GM19023 (cell line): ENCODE measurements around the gene SLC25A18.

ENCODE experiments used
- ATAC-seq: cut with Tn5 transposase; IDR thresholded peaks from one replicate; pipeline ENCODE4 v1.9.1; 2021; ENCODE audit warnings: mild to moderate bottlenecking, moderate library complexity; ENCODE audit not compliant: unreplicated experiment

SLC25A18 gene

GRCh38 chr22:17569971-17570511 is 6.7 kb downstream of the SLC25A18 start:
- ATAC-seq: no peak

- no peak for ATAC-seq
Observed at GRCh38 chr22:17570851-17571631, 7.7 kb downstream of the SLC25A18 start.

GRCh38 chr22:17575151-17575550 is 11.9 kb downstream of the SLC25A18 start:
- ATAC-seq: no peak

GRCh38 chr22:17575681-17576080 is 12.4 kb downstream of the SLC25A18 start:
- no peak for ATAC-seq

- no peak for ATAC-seq
Observed at GRCh38 chr22:17576470-17576869, 13.2 kb downstream of the SLC25A18 start.

GRCh38 chr22:17578136-17578754 is 14.9 kb downstream of the SLC25A18 start:
- no peak for ATAC-seq

- ATAC-seq: no peak
Observed at GRCh38 chr22:17579535-17579981, 16.3 kb downstream of the SLC25A18 start.

- no peak for ATAC-seq
Observed at GRCh38 chr22:17580441-17581031, 17.2 kb downstream of the SLC25A18 start.

- no peak for ATAC-seq
Observed at GRCh38 chr22:17581056-17581455, 17.8 kb downstream of the SLC25A18 start.

- ATAC-seq: no peak
Observed at GRCh38 chr22:17581631-17582030, 18.3 kb downstream of the SLC25A18 start.

GRCh38 chr22:17583151-17583550 is 19.9 kb downstream of the SLC25A18 start:
- no peak for ATAC-seq

- ATAC-seq: no peak
Observed at GRCh38 chr22:17586831-17587440, 23.6 kb downstream of the SLC25A18 start.

GRCh38 chr22:17587629-17588028 is 24.3 kb downstream of the SLC25A18 start:
- no peak for ATAC-seq

- no peak for ATAC-seq
Observed at GRCh38 chr22:17588606-17589005, 25.3 kb downstream of the SLC25A18 start.

GRCh38 chr22:17589810-17590375 is 26.6 kb downstream of the SLC25A18 start:
- ATAC-seq: no peak

- ATAC-seq: no peak
Observed at GRCh38 chr22:17590586-17590985, 27.3 kb downstream of the SLC25A18 start.

GRCh38 chr22:17592201-17592600 is 28.9 kb downstream of the SLC25A18 start:
- no peak for ATAC-seq

GRCh38 chr22:17596226-17596625 is 32.9 kb downstream of the SLC25A18 start:
- ATAC-seq: no peak

GRCh38 chr22:17597217-17597616 is 33.9 kb downstream of the SLC25A18 start:
- ATAC-seq: no peak

GRCh38 chr22:17598318-17598717 is 35.0 kb downstream of the SLC25A18 start:
- ATAC-seq: no peak

GRCh38 chr22:17601031-17601430 is 37.7 kb downstream of the SLC25A18 start:
- no peak for ATAC-seq
